Fibroblast of lung (primary cell): ENCODE data around the gene SPECC1L.

Source experiments
- EZH2 ChIP-seq: IDR thresholded peaks from 2 replicates; pipeline ENCODE4 v1.5.1; 2012; ENCODE audit warnings: low read length, control low read depth, mild to moderate bottlenecking; ENCODE audit errors: missing control alignments
- TF ChIP-seq, protein P1 (sequence below), 2 donors: IDR thresholded peaks in 1 of 2; conservative IDR thresholded peaks in 1 of 2; 1 replicate in 1 of 2; 2 replicates in 1 of 2; pipeline ENCODE4 v1.5.1; 2011 to 2012; ENCODE audit warnings: low read length in 2 of 2, control low read depth in 1 of 2, inconsistent platforms in 1 of 2, low read depth in 1 of 2, mild to moderate bottlenecking in 1 of 2

DNA sequence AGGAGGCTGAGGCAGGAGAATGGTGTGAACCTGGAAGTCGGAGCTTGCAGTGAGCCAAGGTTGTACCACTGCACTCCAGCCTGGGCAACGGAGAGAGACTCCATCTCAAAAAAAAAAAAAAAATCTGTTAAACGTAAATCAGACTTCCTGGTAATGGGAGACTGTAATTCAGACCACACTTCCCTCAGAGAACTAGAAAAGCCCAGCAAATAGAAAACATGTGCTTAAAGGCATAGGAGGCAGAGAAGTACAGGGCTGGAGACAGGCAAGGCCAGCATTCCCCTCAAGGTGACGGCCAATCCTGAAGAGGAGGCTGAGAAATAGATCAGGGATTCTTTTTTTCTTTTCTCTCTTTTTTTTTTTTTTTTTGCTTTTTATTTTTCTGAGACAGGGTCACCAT is 34.0 kb upstream of the SPECC1L start:
- TF ChIP-seq, protein P1, sequence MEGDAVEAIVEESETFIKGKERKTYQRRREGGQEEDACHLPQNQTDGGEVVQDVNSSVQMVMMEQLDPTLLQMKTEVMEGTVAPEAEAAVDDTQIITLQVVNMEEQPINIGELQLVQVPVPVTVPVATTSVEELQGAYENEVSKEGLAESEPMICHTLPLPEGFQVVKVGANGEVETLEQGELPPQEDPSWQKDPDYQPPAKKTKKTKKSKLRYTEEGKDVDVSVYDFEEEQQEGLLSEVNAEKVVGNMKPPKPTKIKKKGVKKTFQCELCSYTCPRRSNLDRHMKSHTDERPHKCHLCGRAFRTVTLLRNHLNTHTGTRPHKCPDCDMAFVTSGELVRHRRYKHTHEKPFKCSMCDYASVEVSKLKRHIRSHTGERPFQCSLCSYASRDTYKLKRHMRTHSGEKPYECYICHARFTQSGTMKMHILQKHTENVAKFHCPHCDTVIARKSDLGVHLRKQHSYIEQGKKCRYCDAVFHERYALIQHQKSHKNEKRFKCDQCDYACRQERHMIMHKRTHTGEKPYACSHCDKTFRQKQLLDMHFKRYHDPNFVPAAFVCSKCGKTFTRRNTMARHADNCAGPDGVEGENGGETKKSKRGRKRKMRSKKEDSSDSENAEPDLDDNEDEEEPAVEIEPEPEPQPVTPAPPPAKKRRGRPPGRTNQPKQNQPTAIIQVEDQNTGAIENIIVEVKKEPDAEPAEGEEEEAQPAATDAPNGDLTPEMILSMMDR (conservative IDR thresholded peaks at IDR 0.05 in 1 of 2, IDR thresholded peaks at IDR 0.05 in 1 of 2; ENCODE audit: low read depth in 1 of 2, low read length in 2 of 2), result no peak
- no peak for TF ChIP-seq EZH2
